ENCODE results near the gene XRCC5. TPM values are rescaled to one million over a fixed set of nuclear protein-coding genes. Genes with fewer than 3 reads are reported as not detected.
"Not testable (repeated sequence)": the region's sequence is repeated elsewhere in the genome, so short reads cannot be mapped to it uniquely, and the experiment has no call there.

The XRCC5 gene
- total RNA-seq, 1 experiment from 2014 or later: 390 TPM

DNA sequence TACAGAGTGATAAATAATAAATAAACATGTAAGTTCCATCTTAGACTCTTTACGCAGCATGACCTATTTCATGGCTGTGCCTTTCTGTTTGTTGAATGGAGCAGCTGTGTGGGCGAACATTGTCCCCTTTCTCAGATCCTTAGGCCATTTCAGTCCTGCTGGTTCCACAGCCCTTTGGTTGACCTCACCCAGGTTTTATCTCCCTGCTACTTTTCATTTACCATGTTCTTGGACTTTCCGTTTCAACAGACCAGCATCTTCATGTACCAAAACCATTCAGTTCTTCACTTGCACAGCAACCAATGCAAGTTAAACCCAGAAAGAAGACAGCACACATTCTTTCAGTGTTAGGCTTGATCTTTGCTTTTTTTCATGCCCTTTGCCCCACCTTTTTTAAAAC is 83.8 kb downstream of the XRCC5 start:
- no peak for DNase-seq (ENCODE audit: low read depth)

DNA sequence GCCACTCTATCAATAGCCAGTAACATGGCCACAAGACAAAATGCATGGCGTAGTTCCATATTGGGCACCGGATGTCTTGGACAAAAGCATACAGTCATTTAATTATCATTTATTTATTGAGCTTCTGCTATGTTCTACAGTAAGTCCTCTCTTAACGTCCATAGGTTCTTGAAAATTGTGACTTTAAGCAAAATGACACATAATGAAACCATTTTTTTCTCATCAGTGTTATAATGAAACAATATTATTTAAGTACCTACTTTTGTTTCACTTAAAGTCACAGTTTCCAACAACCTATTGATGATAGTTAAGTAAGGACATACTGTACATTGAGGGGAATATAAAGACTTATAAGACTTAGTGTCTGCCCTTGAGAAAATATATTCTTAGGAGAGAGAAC is 84.9 kb downstream of the XRCC5 start:
- no peak for DNase-seq (ENCODE audit: low read depth)

DNA sequence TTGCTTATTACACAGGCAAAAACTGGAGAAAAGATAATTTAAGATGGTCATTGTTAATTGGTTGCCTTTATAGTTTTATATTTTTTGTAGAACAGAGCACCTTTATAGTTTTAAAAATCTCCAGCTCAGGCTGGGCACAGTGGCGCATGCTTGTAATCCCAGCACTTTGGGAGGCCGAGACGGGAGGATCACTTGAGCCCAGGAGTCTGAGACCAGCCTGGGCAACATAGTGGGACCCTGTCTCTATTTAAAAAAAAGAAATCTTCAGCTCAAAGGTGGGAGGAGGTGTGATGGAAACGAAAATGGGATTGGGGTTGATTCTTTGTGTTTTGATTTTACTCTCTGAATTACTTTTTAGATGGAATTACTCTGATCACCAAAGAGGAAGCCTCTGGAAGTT is 85.4 kb downstream of the XRCC5 start:
- DNase-seq (ENCODE audit: low read depth): no peak

DNA sequence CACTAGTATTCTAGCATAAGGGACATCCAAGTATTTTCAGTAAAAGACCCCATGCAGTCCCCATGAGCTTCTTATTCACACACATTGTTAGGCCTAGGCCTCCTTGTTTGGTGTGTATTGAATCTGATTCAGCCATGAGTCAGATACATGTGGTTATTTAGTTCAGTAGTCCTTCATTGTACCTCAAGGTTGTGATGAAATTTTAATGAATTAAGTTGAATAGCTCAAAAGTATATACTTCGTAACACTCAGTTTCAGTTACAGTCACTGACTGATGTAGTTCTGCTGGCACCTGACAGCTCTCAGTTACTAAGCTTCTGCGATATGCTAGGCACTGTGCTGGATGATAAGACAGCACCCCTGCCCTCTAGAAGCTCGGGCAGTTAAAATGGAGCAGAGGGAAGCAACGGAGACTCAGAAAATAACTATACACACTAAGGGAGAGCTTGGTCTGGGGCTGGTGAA is 86.4 kb downstream of the XRCC5 start:
- peak; percentile 93 for DNase-seq (ENCODE audit: low read depth)

DNA sequence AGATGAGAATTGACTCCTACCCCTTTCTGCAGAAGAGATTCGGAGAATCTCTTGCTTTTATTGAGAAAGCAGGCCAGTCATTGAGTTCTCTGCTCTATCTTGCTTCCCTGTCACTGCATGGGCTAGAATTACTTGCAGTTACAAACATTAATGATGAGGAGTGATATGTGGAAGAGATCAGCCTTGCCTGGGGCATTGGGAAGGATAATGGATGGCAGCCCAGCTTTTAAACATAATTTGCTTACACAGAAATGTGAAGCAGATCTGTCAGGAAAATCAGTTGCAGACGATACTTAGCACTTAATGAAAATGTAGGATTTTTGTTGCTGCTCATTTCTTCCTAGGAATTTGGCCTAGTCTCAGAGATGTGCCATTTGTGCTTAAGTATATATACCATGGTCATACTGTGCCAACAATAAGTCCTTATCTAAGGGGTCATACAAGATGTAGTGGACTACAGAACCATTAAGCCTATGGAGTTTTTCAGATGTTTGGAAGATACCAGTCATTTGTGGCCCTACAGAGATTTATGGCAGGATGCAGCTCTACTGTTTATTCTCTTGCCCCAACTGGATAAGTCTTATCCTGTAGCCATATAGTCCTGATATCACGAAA is 92.7 kb downstream of the XRCC5 start:
- no peak for DNase-seq (ENCODE audit: low read depth)

DNA sequence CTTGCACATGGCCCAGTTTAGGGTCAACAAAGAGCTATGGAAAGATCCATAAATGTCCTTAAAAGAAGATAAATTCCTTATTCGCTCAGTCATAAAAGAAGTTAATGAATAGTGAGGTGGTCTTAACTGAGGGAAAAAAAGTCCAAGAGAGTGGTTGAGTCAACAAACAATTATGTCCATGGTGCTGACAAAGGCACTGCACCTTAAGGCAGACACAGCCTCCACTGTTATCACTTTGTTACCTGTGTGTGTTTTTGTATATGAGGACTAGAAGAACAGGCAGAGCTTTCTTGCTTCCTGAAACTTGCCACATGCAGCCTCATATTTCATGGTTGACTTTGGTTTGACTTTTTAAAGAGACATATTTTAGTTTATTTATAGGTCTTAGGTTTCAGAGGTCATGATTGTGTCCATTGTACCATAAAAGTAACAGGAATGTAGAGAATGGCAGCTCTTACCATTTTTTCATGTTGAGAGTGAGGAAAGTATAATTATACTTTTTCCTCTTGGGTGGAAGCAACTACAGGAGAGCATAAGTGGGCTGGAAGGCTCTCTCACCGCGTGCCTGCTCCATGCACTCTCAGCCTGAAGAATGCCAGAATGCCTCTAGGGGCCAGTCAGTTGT is 93.6 kb downstream of the XRCC5 start:
- DNase-seq (ENCODE audit: low read depth): no peak

DNA sequence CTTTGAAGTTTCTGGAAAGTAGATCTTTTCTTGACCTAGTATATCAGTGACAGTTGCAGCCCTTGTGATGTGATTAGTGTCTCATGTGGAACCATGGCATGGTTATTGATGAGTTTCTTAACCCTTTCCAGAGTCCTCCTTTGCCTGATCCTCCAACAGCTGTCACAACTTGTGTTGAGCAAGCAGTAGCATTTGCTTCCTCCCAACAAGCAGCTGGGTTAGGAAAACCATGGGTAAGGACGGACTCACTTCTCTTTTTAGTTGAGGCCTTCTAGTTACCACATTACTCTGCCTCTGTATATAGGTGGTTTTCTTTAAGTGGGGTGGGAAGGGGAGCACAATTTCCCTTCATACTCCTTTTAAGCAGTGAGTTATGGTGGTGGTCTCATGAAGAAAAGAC is 96.3 kb downstream of the XRCC5 start:
- no peak for DNase-seq (ENCODE audit: low read depth)

DNA sequence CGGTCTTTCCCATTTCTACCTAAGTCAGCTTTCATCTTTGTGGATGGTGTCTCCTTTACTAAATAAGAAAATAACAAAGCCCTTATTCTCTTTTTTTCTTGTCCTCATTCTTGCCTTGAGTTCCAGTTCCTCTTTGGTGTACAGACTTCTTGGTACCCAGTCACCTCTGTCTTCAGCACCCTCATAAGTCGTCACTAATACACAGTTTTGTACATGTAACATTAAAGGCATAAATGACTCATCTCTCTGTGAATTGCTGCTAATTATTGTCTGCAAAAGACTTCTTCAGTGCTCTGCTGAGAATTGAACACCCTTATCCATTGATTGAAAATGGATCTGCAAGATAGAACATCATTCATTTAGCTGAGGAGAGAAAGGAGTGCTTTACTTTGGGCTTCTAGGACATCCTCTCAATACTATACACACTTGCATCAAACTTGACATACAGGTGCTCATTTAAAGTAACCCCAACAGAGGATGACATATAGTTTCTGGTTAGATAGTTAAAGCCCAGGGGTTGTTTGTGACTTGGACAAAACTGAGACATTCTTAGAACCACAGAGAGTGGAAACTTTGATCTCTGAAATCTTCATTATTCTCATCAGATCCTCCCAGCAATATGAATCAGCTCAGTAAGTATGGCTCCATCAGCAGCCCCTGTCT is 97.0 kb downstream of the XRCC5 start:
- DNase-seq (ENCODE audit: low read depth): no peak

DNA sequence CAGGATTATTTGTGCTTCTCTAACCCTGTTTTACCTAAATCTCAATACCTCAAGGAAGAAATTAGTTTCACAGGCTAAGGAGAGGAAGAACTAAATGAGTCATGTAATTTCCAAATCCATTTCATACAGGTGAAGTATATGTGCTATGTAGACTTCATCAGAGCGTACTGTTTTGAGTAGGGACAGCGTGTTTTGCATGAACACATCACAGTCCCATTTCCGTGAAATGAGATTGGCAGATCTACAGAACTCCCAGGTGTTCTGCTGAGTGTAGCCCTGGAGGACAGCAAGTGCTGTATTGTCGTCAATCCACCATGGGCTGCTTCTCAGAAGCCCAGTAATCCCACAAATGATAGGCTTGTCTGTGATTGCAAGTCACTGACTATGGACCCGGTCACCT is 97.7 kb downstream of the XRCC5 start:
- DNase-seq (ENCODE audit: low read depth): no peak

DNA sequence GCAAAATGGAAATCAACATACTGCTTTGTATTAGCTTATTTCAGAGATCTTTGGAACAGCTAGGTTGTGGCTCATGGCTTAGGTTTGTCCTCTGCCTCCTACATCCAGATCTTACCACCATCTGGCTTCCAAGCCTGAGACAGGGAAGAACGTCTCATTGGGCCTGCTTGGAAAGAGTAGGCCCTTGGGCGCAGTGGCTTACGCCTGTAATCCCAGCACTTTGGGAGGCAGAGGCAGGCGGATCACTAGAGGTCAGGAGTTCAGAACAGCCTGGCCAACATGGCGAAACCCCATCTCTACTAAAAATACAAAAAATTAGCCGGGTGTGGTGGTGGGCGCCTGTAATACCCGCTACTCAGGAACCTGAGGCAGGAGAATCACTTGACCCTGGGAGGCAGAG is 99.5 kb downstream of the XRCC5 start:
- not testable (repeated sequence) for DNase-seq (ENCODE audit: low read depth)

DNA sequence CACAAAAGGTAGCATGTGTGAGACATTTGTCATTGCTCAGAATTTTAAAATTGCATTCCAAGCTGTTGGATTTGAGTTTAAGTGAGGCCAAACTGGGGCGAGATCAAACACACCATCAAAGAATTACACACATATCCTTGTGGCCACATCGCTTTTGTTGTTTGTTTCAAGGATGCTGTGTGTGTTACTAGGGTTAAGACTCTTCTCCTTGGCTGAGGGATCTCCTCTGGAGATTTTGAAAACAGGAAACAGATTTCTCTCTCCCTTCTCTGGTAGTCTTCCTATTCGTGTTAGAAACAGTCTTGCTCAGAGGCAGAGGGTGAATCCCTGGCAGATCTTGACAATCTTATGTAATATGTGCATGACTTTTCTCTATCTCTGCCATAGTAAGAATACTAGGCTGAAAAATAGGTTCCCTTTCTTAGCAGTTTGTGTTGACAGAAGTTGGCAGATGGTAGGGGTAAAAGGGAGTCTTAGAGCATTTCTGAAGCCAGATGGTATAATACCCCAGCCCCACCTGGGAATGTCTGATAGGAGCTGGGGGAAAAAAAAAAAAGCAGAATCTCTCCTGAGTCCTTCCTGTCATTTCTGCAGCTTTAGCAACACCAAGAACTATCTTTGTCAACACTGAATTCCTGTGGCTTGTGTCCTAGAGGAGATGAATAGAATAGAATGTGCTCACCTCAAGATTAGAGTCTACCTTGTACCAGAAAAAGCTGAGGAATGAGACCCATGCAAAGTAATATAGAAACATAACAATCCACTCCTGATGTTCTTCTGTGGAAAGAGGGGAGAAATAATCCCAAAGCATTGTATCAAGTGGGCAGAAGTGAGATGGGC is 101.8 kb downstream of the XRCC5 start:
- peak; percentile 14 for DNase-seq (ENCODE audit: low read depth)

DNA sequence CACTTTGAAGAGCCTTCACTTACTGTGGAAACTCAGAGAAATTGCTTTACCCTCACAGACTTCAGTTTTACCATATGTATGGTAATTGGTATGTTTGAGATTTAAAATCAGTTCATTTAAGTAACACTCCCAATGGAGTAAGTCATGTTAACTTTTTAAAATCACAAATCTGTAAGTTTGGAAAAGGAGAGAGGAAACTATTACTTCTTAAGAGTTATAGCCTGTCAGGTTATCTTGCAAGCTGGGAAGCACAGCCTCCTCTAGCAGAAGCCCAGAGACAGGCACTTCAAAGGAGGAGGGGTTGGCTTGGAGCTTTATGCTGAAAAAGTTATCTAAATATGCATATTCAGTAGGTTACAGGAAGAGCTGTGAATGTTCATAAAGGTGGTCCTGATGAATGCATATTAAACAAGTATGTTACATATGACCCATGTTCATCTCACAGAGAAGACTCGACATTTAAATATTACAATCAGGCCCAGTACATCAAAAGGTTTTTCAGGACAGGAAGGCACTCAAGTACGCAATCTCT is 102.5 kb downstream of the XRCC5 start:
- DNase-seq (ENCODE audit: low read depth): no peak

DNA sequence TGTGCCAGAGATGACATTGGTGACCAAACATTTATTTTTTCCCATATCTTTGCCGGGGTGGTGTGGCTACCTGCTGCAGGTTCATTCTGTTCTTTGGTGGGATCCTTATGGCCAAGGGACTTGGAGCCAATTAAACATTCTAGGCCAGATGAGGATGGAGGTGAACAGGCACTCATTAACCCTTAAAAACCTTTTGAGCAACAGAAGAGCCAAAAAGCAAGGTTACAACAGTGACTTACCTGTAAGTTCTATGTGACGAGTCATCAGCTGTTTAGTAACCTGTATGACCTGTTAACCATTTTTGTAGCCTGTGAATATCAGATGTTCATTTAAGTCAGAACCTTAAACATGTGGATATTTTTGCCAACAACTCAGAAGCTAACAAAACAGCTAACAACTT is 105.6 kb downstream of the XRCC5 start:
- no peak for DNase-seq (ENCODE audit: low read depth)

DNA sequence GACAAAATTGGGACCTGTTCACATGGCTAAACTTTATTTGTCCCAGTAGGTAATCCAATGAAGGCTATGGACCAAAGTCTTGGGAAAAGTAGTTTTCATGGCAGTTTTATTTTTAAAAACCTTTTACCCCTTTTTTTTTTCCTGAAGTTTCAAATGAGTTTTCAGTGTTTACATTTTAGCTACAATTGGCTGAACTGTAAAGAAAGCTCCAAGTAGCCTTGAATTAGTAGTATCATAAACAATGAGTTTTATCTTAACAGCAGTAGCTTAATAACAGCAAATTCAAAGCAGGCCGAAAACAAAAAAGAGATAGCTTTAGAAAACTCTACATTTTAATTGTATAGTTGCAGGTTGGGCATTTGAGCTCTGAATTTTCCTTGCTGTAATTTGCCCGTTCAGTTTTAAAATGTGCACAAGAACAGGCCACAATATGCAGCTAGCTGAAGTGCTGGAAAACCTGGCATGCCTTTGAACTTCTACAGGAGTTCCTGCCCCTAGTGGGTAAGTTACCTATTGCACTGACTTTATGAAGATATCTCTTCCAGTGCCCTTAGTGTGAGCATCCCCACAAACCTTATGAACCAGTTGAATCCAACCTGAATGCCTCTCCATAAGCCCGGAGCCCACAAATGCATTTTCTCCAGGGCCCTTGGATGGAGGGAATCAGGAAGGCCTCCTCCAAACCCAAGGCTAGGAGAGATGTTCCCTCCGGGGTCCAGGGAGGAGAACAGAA is 106.7 kb downstream of the XRCC5 start:
- peak; percentile 45 for DNase-seq (ENCODE audit: low read depth)

DNA sequence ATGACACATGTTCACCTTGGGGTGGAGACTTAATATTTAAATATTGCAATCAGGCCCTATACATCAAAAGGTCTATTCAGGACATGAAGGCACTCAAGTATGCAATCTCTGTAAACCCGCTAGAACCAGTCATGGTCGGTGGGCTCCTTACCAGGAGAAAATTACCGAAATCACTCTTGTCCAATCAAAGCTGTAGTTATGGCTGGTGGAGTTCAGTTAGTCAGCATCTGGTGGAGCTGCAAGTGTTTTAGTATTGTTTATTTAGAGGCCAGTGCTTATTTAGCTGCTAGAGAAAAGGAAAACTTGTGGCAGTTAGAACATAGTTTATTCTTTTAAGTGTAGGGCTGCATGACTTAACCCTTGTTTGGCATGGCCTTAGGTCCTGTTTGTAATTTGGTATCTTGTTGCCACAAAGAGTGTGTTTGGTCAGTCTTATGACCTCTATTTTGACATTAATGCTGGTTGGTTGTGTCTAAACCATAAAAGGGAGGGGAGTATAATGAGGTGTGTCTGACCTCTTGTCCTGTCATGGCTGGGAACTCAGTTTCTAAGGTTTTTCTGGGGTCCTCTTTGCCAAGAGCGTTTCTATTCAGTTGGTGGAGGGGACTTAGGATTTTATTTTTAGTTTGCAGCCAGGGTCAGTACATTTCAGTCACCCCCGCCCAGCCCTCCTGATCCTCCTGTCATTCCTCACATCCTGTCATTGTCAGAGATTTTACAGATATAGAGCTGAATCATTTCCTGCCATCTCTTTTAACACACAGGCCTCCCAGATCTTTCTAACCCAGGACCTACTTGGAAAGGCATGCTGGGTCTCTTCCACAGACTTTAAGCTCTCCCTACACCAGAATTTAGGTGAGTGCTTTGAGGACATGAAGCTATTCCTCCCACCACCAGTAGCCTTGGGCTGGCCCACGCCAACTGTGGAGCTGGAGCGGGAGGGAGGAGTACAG is 108.1 kb downstream of the XRCC5 start:
- DNase-seq (ENCODE audit: low read depth): peak; percentile 95

DNA sequence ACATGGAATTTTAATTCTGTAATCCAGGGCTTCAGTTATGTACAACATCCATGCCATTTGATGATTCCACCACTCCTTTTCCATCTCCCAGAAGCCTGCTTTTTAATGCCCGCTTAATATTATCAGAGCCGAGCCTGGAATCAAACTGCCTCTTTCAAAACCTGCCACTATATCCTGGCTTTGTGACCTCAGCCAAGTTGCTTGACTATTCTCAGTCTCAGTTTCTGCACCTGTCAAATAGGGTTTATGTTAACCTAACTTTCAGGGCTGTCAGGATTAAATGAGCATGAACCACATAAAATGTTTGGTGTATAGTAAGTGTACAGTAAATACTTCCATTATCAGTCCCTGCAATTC is 108.7 kb downstream of the XRCC5 start:
- DNase-seq (ENCODE audit: low read depth): no peak

DNA sequence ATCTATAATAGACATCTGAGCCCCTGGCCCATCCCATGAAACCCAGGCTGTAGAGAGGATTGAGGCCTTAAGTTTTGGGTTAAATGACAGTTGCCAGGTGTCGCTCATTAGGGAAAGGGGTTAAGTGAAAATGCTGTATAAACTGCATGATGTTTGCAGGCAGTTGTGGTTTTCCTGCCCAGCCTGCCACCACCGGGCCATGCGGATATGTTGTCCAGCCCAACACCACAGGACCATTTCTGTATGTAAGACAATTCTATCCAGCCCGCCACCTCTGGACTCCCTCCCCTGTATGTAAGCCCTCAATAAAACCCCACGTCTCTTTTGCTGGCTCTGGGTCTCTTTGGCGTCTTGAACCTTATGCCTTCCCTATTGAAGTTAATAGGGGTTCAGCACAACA is 110.7 kb downstream of the XRCC5 start:
- DNase-seq (ENCODE audit: low read depth): no peak

DNA sequence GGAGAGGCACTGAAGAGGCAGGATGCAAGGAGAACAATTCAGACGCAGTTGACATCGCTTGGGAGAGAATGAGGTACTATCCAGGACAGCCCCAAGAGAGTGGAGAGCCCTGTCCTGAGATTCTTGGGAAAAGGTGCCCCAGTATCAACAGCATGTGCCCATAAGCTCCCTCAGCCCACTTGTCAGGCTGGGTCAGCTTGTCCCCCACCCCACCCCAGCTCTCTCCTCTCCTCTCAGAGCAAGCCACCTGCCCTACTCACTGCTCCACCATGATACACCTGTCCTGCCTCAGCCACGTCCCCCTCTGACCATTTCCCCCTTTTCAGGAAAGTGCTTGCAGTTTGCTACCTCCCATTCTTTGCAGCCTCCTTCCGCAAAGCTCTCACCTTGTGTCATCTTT is 111.8 kb downstream of the XRCC5 start:
- no peak for DNase-seq (ENCODE audit: low read depth)

DNA sequence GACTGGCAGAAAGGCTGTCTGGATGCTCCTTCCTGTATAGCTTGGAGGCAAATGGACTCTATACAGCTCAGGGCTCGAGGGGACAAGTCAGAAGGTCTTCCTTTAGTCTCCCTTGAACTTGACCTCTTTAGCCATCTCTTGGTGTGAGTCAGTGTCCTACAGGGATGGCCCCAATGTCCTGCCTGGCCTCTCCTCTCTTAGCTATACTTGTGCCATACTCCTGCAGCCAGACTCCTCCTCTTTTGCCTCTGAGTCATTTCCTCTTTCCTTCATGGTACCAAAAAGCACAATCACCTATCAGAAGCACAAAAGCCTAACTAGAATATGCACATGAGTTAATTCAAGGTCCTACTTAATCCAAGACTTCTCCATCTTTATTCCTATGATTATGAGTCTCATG is 112.7 kb downstream of the XRCC5 start:
- peak; percentile 84 for DNase-seq (ENCODE audit: low read depth)
